Glutamatergic neuron (in vitro differentiated cells): ENCODE results near the gene OR2T35. TPM values are rescaled to one million over a fixed set of nuclear protein-coding genes. Genes with fewer than 3 reads are reported as not detected.
"Not testable (repeated sequence)": the region's sequence is repeated elsewhere in the genome, so short reads cannot be mapped to it uniquely, and the experiment has no call there.

Experiments
- DNase-seq: peaks from one replicate; pipeline ENCODE4 v3.0.0; 2022
- H3K27ac Mint-ChIP-seq: one replicate; pipeline ENCODE4 v1.8.0; 2020; ENCODE audit warnings: mild to moderate bottlenecking, mixed read lengths, inconsistent platforms; ENCODE audit not compliant: unreplicated experiment
- H3K27me3 Mint-ChIP-seq: one replicate; pipeline ENCODE4 v1.8.0; 2020; ENCODE audit warnings: mild to moderate bottlenecking, moderate library complexity, mixed read lengths, inconsistent platforms; ENCODE audit not compliant: unreplicated experiment
- H3K36me3 Mint-ChIP-seq: one replicate; pipeline ENCODE4 v1.8.0; 2020; ENCODE audit warnings: mild to moderate bottlenecking, mixed read lengths, inconsistent platforms; ENCODE audit not compliant: unreplicated experiment
- H3K4me1 Mint-ChIP-seq: one replicate; pipeline ENCODE4 v1.8.0; 2020; ENCODE audit warnings: mild to moderate bottlenecking, low read depth, mixed read lengths, inconsistent platforms; ENCODE audit not compliant: unreplicated experiment
- H3K4me3 Mint-ChIP-seq: one replicate; pipeline ENCODE4 v1.8.0; 2020; ENCODE audit warnings: mild to moderate bottlenecking, mixed read lengths, inconsistent platforms; ENCODE audit not compliant: unreplicated experiment
- H3K9me3 Mint-ChIP-seq: one replicate; pipeline ENCODE4 v1.8.0; 2020; ENCODE audit warnings: mild to moderate bottlenecking, moderate library complexity, mixed read lengths, inconsistent platforms; ENCODE audit not compliant: unreplicated experiment
- CTCF ChIP-seq: fragments of 200-600 bp; sonication (generic); IDR thresholded peaks from one replicate; pipeline ENCODE4 v1.5.0; 2021; ENCODE audit not compliant: partially characterized antibody, unreplicated experiment
- long read RNA-seq: library from polyadenylated mRNA; unstranded; transcript quantifications from one replicate; pipeline ENCODE4 v2.0.0, GENCODE V29; 2020; ENCODE audit not compliant: unreplicated experiment
- total RNA-seq: library from RNA; stranded (reverse); fragmentation: NEBNext Ultra II Directional; extraction: Animal tissue kit (Norgen Biotek cat#: 25700); gene quantifications from one replicate; pipeline ENCODE4 v1.2.1, GENCODE V29; 2021; ENCODE audit not compliant: unreplicated experiment

The OR2T35 gene
- total RNA-seq, result not detected
- long read RNA-seq, result 0 reads

GRCh38 chr1:248645178-248645577 lies at the start of gene OR2T35:
Gene OR2T35, minus strand, starts transcription at chr1:248645278. Its CDS starts 6,020 bp downstream, at chr1:248639258.
- not testable (repeated sequence) for H3K9me3 Mint-ChIP-seq, H3K4me1 Mint-ChIP-seq, H3K27me3 Mint-ChIP-seq, H3K4me3 Mint-ChIP-seq, DNase-seq, H3K27ac Mint-ChIP-seq, H3K36me3 Mint-ChIP-seq

GRCh38 chr1:248691567-248692155 lies 46.6 kb upstream of the OR2T35 start:
- no peak for DNase-seq
- Mint-ChIP-seq H3K4me3 (no peak overlapping the region), H3K4me1 (no peaks in the 10 kb centered on the region), H3K36me3 (peaks cover 8% of the 10 kb centered on the region), H3K27ac (no peak overlapping the region), H3K27me3 (peaks cover 9% of the 10 kb centered on the region), H3K9me3 (peaks cover 22% of the 10 kb centered on the region)
- no peak for TF ChIP-seq CTCF

DNA sequence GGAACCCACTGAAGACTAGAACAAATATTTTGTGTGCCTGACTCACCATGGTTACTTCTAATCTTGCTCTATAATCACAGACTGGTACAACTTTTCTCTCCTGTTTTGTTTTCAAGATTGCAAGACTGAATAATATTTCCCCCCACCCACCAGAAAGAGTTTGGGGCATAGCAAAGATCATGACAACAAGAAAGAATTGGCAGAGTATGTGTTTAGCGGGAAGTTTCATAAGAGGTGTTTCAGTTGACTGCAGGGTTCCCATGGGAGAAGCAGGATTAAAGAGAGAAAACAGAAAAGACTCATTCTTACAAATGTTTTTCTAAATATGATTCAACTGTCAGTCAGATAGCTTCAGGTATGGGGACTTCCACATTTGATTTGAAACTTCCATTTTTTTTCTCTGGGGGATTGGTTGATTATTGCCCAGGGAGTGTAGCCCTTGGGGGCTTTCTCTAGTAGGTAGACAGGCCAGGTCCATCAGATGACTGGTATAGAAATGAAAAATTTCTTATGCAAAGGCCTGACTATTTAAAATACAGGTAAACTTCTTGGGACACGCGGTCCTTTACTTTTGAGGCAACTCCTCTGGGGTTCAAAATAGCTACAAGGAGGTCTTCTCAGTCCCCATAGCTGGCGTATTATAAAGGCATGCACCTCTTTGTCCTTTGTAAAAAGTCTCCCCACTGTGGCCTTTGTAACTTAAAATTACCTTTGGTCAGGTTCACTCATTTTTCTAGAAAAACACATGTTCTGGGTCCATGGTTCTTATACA lies 43.6 kb upstream of the OR2T35 start:
- Mint-ChIP-seq H3K4me1 (no peaks in the 10 kb centered on the region), H3K36me3 (peaks cover 5% of the 10 kb centered on the region), H3K27me3 (peaks cover 5% of the 10 kb centered on the region), H3K4me3 (no peak overlapping the region), H3K27ac (no peak overlapping the region), H3K9me3 (peaks cover 17% of the 10 kb centered on the region)
- no peak for DNase-seq
- no peak for TF ChIP-seq CTCF

DNA sequence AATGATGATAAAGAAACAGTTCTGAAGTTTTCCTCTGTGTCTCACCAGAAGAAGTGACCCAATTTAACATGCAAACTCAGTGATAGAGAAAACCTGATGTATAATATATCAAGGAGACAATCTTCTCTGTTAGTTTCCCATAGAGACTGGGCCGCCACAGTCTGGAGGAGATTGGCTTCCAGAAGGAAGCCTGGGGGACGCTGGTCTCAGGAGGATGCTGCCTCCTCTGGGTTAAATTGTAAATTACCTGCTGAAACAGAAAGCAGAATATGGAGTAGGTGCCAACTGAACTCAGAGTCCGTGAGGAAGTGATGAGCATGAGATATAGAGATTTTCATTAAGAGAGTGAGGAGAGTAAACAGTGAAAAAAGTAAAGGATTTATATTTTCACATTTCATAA lies 41.7 kb upstream of the OR2T35 start:
- Mint-ChIP-seq H3K36me3 (no peaks in the 10 kb centered on the region), H3K9me3 (peaks cover 9% of the 10 kb centered on the region)
- no peak for DNase-seq

GRCh38 chr1:248681651-248682050 lies 36.6 kb upstream of the OR2T35 start:
- Mint-ChIP-seq H3K4me3 (no peak overlapping the region), H3K36me3 (peaks cover 7% of the 10 kb centered on the region), H3K27ac (no peak overlapping the region), H3K4me1 (no peaks in the 10 kb centered on the region), H3K27me3 (no peaks in the 10 kb centered on the region), H3K9me3 (peaks cover 5% of the 10 kb centered on the region)
- no peak for DNase-seq
- no peak for TF ChIP-seq CTCF

More for the DNA sequence above, 41.7 kb upstream of the OR2T35 start:
- H3K4me3 Mint-ChIP-seq, result no peak overlapping the region
- H3K27me3 Mint-ChIP-seq, result no peaks in the 10 kb centered on the region
- H3K4me1 Mint-ChIP-seq, result no peaks in the 10 kb centered on the region
- H3K27ac Mint-ChIP-seq, result no peak overlapping the region
- TF ChIP-seq CTCF, result no peak
